Kidney capillary endothelial cell (primary cell): ENCODE results near the gene BCOR.

Experiments used
- DNase-seq: peaks from one replicate; pipeline ENCODE4 v3.0.0-alpha.2; 2018; ENCODE audit warnings: low spot score

BCOR gene

GRCh38 chrX:40084471-40085101 lies 13.2 kb downstream of the BCOR start:
- DNase-seq, result no peak

DNA sequence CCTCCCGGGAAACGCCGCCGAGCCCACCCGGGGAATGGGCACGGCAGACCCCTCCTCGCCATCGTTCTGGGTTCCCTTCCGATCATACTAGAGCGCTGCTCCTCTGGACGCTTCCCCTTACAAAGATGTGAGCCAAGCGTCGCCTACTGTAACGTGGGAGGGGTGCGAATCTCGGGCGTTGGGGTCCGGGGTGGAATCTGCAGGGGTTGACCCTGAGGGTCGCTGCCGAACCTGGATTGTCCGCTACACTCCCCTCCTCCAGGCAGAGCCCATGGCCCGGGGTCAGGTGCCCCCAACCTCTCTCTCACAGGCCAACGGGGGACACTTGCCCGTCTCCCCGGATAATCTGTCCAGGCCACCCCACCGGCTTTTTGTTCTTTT lies 13.8 kb downstream of the BCOR start:
- no peak for DNase-seq

- no peak for DNase-seq
Measured at GRCh38 chrX:40083120-40083978, 14.4 kb downstream of the BCOR start.

DNA sequence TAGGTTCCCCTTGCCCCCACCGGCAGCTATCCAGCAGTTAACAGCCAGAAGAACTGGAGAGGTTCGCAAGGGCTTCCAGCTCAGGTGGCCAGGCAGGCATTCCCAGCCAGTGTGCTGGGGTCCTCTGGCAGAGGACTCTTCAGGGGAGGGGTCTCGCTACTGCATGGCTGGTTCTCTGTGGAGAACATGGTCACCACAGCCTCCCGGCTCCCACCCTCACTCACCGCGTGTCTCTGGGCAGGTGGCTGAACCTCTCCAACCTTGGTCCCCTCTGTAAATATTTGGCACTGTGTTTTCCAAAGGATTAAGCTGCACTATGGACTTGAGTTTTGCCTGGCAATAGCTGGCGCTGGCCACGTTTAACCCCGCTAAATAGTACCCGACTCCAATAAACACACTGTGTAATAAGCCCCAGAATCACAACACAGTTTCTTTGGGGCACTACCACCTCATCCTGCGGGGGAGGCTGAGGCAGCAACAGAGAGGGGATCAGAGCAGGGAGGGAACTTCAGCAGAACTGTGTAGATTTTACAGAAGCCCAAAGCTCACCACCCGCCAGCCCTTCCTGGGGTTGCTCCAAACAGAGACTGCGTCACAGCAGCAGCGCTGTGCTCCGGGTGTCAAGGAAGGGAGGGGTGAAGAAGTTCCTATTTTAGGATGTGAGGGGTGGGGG lies 15.2 kb downstream of the BCOR start:
- DNase-seq, result no peak

DNA sequence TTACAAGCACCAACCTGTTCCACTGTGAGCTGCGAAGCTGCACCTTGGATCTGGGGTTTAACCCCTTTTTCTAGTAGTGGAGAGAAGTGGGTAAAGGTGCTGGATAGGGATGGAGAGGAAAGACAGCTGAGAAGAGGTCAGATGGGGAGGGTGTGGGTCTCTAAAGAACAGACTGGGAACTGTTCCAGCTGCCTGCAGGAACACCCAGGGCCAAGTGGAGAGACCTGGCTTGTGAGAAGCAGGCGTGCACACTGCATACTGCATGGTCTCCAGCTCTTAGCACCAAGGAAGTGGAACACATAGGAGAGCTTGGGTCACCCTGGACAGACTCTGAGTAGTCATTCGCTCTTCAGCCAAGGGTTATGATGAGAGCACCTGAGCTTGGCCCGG lies 16.1 kb downstream of the BCOR start:
- DNase-seq, result no peak

DNA sequence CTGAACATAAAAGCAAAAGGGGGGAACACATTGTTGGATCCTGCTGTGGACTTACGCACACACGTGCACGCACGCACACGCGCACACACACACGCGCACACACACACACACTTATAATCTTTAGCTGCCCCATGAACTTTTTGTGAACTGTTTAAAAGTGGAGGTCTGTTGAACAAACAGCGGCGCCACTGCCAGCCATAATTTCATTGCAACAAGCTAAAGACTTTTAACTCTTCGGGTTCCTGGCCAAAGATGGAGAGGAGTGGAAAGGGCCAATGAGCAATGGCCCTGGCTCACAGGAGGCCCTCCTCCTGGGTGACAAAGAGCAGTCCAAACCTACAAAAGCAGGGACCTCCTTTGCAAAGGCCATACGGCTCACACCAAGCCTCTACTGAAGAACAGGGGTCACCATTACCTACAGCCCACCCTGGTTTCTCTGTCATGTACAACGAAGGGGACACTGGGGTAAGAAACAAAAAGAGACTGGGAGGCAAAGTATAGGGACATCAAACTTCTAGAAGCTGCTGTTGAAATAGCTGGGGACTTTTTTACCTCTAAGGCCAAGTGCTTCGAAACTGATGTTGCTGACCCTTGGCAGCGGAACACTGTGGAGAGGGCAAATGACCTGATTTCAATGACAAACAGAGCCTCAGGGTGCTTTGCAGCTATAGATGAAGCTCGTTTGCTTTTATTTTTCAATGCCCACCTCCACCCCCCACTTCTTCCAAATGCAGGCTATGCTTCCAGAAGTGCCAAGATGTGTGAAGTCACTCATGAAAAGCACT lies 16.7 kb downstream of the BCOR start:
- DNase-seq, result no peak

GRCh38 chrX:40079572-40079971 lies 18.2 kb downstream of the BCOR start:
- no peak for DNase-seq

DNA sequence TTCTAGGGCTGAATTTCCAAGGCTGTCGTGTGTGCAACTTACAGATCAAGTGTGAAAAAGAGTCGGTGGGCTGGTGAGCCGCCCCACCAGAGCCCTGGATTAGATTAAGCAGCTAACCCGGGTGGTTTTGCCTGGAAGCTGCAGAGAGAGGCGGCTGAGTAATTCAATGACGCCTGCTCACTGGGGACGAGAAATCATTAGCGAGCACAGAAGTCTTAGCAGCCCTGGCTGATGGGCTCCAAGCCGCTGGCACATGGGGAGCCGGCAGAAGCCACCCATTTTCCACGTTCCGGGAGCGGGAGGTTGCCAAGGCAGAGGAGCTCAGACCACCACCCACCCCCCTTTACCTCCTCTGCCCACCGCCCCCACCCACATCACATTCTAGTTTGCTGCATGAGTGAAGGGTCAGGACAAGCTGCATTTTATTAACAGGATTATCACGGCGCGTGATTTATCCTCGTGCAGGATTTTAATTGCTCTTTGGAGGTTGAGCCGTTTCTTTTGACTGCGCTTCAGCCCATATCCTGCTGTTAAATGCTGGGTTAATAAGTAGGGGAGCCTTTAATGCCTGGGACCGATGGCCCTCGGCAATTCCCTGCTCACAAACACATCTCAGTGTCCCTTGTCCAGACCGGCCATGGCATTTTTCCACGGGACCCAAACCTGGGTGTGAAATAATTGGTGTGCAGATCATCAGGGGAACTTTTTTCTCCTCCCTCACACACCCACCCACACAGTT lies 19.1 kb downstream of the BCOR start:
- DNase-seq, result no peak

- DNase-seq, result no peak
Measured at GRCh38 chrX:40077906-40078305, 19.9 kb downstream of the BCOR start.

GRCh38 chrX:40076750-40077575 lies 20.8 kb downstream of the BCOR start:
- DNase-seq, result no peak

DNA sequence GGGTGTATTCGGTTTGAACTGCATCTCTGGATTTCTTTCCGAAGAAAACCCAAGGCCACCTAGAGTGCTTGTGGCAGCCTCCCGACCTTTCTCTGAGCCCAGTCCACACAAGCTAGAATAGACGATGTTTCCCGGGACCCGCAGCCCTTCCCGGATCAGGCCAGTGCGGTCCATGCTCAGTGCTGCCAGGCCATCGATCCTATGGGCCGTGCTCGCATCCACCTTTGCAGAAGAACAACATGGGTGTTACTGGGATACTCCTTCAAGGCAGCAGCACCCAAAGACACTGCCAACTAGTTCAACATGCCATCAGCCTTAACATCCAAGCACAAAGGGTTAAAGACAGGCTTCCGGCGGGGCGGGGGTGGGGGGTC lies 22.8 kb downstream of the BCOR start:
- no peak for DNase-seq

DNA sequence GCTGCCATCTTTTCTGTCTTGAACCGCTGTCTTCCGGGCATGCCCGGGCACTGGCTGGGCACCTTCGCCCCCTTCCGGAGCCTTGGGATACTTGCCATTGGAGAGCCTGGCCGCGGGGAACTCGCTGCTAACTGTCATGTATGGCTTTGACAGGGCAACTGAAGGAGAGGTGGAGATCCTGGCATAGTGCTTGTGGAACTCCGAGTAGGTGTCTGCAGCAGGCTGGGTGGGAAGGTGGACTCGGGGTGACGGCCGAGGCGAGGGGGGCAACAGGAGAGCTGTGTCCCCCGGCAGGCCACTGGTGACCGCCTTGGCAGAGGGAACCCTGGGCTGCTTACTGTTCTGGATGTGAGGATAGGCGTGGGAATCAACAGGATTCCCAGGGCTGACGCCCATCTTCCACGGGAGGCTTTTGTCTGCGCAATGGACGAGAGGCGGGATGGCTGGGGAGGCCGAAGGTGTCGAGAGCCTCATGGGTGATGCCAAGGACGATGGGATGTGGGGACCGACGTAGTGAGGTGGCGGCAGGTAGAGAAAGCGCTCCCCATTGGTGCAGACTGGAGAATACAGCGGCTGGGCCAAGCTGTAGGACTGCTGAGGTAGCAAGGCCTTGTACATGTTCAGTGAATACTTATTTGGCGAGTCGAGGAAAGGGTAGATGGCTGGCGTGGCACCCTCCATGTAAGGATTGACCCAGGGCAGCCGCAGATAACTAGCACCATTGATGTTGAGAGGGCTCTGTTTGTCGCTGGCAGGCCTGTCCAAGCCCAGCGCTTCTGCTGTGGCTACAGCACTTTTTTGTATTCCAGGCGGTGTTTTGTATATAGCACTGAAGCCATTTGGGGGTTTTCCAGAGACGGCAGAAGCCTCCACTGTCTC lies 23.4 kb downstream of the BCOR start:
- no peak for DNase-seq

DNA sequence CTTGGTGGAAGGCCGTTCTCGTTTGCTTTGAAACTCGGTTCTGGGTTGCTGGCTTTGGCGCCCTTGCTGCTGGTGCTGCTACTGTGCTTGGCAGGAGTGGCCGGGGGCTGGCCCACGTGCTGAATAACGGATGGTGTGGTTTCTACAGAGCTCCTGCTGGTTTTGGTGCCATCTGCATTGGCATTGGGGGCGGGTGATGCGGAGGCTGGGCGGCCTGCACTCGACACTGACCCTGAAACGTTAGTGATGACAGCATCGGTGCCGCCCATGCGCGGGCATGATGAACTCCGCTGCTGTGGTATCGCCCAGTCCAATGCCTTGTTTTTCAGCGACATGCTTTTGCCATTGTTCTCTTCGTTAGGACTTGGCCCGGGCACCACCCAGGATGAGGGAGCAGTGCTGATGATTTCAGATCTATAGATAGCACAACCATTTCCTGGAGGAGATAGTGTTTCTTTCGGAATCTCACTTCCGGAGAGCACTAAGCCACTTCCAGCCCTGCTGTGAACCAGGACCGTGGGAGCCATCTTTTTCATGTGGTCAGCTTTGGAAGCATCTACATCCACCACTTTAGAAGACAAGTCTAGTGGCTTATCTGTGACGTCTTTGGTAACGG lies 24.2 kb downstream of the BCOR start:
- no peak for DNase-seq

DNA sequence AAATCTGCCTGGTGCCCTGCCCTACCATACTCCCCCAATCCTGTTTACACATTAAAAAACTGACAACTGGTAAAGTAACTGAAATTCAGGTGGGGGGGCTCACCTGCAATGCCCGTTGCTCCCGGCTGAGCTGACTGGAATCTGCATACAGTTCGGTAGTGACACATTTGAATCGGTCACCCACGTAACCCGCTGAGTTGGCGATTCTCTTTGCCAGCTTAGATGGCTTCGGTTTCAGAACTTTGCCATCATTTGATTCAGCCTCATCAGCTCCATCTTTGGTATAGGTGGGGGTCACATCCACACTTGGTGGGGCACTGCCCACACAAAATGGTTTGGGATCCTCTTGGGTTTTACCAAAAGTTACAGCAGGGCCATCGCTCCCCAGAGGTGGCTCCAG lies 25.5 kb downstream of the BCOR start:
- DNase-seq, result no peak

GRCh38 chrX:40068048-40068447 lies 29.7 kb downstream of the BCOR start:
- DNase-seq, result no peak

DNA sequence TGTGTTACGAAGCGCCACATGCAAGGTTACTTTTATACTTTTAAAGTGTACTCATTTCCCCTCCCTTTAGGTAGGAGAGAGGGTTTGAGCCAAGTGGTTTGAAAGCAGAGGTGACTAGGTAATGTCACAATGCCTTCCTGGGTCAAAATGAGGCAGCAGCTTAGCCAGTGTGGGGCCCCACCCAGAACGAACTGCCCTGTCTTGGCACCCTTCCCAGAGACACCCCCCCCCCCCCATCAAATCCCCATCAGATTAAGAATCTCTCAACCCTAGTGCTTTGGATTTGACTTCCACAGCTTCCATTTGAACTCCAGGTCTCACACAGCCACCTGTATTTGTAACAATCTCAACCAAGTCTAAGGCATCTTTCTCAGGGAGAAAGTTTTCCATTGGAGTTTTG lies 31.1 kb downstream of the BCOR start:
- DNase-seq, result no peak

DNA sequence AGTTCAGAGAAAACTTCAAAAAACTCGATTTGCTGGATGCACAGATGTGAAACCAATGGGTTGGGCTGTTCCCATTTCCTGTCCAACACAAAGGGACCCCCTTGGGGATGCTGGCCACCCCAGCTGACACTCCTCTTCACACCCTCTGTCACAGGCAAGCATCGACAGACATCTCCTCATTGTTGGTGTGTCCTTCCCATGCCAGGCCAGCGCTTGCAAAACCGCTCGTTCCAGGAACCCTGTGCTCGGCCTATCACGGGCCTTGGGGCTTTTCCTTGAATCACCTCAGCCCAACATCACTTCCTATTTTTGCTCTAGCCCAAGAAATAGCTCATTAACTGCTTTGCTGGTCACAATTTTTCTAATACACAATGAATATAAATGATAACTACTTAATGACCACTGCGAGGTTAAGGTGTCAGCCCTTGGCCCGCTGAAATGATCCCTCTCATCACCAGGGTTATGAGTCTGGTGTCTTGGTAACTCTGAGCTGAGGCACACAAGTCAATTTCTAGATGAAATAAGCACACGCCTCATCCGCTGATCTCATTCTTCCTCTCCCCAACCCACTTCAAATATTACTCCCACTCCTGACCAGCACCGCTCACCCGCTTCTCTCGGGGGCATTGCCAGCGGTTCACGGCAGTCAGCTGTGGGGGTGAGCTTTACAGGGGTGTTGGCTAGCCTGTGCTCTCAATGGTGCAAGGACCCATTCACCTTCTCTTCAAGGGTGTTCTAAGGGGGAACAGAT lies 32.3 kb downstream of the BCOR start:
- DNase-seq, result no peak

GRCh38 chrX:40064055-40064597 lies 33.6 kb downstream of the BCOR start:
- no peak for DNase-seq
